RKO (cell line): Measurements from ENCODE around the gene TYW1.
"Not testable (repeated sequence)": the region's sequence is repeated elsewhere in the genome, so short reads cannot be mapped to it uniquely, and the experiment has no call there.

Source experiments
- DNase-seq: peaks from one replicate; pipeline ENCODE4 v3.0.0-alpha.2; 2016; ENCODE audit warnings: low spot score

The TYW1 gene

DNA sequence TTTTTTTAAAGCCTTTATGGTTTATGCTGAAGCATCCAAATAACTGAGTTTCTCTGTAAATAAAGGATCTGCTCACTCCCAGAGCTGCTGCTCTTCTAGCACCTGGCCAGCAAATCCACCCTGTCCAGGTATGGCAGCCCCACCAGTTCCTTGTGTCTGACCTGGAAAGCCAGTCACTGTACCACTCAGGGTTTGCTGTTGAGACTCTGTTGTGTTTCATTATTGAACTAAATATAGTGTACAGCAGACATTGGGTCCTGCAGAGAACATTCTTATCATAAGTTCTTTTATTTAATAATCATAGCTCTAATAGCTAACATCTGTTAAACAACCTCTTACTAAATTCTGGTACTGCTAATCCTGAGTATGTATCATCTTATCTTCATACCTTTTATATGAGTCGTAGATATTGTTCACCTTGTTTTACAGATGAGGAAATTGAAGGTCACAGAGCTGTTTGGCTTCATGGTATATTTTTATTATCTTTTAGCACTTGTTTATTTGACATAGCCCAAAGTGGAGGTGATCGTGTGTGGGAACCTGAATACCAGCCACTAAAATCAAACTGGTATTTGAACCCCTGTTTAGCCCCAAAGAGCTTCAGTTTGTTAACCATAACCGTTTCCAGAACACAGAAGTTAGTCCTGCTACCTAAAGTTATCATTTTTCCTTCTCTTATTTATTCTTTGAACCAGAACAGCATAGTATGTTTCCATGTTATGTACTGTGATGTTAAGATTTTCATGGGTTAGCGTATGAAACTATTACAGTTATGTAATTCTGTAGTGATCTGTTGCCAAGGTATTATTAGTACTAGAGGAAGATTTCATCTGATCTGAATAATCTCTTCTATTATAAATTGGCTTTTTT, 139.2 kb downstream of the TYW1 start:
- DNase-seq, result not testable (repeated sequence)

DNA sequence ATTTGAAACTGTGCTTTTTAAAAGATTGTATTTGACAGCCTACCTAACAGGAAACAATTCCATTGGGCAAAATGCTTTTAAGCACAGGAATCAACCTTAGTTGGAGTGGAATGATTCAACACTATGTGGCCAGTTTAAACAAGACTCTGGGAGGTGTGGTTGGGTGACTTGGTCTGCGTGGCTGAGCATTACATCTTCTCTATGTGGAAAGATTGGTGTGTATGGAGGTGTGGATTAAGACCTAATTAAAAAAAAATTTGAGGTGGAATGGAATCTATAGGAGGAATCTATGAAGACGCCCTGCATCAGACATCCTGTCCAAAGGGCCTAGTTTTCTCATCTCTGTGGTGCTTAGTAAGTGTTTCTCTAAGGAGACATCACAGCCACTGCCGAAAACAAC, 140.9 kb downstream of the TYW1 start:
- not testable (repeated sequence) for DNase-seq

DNA sequence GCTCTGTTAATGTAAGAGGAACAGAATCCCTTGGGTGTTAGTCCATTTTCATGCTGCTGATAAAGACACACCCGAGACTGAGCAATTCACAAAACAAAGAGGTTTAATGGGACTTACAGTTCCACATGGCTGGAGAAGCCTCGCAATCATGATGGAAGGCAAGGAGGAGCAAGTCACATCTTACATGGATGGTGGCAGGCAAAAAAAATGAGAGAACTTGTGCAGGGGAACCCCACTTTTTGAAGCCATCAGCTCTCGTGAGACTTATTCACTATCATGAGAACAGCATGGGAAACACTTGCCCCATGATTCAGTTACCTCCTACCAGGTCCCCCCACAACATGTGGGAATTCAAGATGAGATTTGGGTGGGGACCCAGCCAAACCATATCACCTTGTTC, 143.2 kb downstream of the TYW1 start:
- DNase-seq, result not testable (repeated sequence)

DNA sequence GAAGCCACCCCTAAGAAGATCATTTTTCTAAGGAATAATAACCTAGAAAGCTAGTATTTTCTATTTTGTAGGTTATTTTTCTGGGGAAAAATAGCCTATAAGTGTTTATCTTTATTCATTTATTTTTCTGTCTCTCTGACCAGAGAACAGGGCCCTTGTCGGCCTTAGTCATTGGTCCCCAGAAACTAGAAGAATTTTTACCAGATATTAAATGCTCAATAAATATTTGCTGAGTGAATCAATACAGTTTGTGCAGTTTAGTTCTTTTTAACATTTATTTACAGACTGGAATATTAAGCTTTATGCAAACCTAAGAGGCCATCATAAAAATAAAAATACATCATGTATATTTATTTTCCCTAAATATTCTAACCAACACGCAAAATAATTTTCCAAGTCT, 144.4 kb downstream of the TYW1 start:
- not testable (repeated sequence) for DNase-seq

DNA sequence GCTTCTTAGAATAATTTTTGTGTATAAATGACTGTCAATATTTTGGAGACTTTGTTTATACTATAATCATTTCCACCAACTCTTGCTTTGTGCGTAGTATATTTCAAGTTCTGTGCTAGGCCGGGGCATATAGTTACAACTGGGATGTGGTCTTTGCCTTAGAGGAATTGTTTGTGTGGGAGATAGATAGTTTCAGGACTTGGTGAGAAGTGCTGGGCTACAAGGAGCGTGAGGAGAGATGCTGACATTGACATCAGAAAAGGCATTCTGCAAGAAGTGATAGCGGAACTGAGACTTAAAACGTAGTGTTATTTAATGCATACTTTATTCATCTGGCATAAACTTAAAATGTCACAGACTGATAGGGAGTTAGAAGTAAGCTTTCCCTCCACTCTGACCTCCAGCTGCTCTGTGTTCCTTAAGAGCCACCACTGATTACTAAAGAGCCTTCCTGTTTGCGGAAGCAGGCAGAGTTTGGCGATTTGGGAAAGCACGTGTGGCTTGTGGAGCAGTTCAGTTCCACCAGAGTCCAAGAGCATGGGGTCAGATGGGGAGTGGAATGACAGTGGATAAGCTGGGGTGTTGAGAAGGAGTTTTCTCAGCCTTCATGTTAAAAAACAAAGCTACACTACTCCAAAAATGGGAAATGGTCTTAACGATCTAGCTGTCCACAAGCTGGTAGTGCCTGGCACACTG, 146.6 kb downstream of the TYW1 start:
- not testable (repeated sequence) for DNase-seq

DNA sequence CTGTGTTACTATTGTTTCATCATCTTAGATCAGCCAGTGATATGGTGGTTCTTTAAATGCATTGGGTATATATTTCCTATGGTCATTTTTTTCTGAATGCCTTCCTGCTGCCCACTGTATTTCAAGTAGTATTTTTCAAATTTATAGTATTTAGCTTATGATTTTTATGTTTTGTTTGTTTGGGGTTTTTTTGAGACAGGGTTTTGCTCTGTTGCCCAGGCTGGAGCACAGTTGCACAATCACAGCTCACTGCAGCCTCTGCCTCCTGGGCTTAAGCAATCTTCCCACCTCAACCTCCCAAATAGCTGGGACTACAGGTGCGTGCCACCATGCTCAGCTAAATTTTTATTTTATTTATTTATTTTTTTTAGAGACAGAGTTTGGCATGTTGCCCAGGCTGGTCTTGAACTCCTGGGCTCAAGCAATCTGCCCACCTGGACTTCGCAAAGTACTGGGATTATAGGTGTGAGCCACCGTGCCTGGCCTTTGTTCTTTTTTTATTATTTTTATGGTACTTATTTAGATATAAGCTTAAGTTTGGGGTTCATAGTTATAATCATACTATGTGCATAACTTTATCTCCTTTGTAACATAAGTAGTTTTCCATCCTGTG, 149.1 kb downstream of the TYW1 start:
- not testable (repeated sequence) for DNase-seq

DNA sequence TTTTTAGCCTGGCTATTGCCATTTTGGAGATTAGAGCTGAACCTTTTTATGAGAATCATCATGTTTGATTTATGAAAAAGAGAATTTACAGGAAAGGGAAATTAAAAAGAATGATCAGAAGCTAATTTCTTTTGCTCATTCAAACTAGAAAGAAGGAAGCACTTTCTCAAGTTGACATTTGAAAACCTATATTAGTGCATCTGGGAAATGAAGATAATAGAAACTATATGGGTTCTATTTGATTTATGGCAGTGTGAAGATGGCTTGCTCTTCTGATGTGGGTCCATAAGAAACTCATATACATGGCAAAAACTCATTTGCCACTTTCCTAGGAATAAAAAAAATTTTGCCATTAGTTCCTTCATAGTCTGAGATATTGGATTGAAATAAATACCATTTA, 152.5 kb downstream of the TYW1 start:
- not testable (repeated sequence) for DNase-seq

DNA sequence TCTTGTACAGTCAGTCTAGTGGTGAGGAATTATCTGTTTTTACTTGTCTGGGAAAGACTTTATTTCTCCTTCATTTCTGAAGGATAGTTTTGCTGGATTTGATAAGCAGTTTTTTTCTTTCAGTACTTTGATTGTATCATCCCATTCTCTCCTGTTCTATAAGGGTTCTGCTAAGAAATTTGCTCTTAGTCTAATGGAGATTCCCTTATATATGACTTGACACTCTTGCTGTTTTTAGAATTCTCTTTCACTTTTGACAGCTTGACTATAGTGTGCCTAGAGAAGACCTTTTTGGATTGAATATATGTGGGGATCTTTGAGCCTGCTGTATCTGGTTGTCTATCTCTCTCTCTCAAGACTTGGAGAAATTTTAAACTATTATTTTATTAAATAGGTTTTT, 157.7 kb downstream of the TYW1 start:
- not testable (repeated sequence) for DNase-seq

DNA sequence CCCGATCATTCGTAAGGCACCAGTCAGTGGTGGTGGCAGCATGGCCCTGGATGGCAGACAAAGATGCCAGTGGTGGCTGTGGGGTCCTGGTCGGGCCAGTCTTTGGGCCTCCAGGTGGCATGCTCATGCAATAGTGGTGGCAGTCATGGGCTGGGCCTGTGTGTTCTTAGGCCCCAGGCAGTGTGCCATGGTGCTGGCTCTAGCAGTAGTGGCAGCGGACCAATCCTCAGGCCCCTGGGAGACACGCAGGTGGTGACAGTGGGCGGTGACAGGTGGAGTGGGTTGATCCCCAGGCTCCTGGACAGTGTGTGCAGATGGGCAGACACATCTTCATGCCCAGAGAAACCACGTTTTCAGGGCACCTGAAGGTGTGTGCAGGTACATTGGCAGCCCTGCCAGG, 159.4 kb downstream of the TYW1 start:
- not testable (repeated sequence) for DNase-seq

DNA sequence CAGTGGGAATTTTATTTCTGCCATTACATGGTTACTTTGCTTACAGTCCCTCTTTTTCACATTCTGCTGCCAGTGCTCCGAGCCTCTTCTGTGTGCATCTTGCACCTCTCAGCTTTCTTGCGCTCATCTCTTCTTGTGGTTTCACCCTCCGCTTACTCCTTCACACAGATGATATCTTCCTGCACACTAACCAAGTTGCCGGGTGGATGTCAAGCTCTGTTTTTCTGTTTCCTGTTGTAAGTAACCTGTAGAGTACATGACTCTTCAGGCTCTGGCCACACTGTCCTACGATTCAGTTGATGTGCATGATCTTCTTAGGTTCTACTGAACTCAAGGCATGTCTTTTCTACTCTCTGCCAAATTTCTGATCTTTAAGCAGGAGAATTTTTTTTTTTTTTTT, 166.7 kb downstream of the TYW1 start:
- not testable (repeated sequence) for DNase-seq

DNA sequence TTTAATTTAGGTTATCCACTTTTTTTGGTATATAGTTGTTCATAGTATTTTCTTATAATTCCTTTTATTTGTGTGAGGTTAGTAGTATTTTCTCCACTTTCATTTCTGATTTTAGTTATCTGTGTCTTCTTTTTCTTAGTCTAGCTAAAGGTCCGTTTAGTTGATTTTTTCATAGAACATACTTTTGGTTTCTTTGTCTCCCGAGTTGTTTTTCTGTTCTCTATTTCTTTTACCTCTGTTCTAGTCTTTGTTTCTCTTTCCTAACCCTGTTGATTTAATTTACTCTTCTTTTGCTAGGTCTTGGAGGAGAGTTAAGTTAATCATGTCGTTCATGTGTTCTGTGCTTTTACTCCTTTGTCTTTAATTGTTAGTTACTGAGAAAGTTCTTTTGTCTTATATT, 174.5 kb downstream of the TYW1 start:
- DNase-seq, result not testable (repeated sequence)

DNA sequence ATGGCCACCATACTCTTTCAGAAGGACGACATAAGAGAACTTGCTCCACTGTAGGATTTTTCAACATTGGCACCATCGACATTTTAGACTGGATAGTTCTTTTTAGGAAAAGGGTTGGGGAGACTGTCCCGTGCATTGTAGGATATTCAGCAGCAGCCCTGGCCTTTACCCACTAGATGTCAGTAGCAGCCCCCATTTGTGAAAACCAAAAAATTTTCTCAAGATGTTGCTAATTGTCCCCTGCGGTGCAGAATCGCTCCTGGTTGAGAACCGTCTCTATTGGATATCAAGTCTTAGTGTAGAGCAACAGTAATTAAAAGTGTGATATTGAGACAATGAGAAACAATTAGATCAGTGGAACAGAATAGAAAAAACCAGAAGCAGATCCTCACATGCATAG, 180.1 kb downstream of the TYW1 start:
- not testable (repeated sequence) for DNase-seq

DNA sequence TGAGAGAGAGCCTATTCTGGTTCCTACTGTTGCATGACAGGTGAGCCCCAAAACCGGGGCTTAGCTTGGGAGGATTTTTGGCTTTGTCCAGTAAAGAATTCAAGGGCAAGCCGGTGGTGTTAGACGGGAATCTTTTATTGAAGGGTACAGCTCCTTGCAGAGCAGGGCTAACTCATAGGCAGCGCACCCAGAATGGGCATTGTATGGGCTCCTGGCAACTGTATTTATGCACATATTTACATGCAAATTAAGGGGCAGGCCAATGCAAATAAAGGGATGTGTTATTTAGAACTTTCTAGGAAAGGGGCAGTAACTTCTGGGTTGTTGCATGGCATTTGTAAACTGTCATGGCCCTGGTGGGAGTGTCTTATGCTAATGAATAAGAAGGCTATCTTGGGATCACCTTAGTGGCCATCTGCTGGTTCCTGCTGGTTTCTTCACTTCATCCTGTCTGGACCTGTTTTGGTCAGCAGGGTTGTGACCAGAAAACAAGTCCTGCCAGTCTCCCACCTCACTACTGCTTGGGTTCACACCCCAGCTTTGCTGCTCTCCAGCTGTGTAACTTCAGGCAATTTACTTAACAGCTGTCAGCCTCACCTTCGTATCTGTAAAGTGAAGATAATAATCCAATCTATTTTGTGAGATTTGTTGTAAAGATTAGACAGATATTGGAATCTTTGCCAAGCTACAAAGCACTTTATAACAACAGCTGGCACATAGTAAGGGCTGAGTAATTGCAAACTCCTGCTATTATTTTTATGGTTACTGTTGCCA, 182.5 kb downstream of the TYW1 start:
- DNase-seq, result not testable (repeated sequence)

DNA sequence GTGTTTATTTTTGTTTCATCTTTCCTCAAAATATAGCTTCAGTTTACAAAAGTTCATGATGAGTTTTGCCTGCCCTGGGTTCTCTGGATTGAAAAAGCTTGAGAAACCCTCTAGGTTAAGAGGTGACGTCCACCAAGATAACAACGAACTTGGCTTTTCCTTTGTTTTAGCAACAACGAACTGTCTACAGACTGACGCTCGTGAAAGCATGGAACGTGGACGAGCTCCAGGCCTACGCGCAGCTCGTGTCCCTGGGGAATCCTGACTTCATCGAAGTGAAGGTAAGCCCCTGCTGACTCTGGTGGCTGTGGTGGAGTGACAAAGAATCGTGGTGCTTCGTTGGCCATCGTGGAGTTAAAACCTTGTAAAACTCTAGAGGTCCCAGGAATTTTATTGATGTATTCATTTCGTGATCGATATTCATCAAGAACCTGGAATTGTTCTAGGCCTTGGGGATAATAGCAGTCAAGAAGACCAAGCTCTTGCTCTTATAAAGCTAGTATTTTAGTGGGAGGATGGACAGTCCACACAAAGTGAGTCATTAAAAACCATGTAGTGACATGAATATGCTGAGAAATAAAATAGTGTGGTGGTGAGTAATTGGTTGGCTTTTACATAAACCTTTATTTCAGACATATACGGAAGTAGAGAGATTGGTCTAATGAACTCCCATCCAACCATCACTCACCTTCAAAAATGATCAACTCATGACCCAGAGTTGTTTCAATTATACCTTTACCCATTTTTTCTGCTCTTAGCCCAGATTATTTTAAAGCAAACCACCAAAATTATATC, 186.5 kb downstream of the TYW1 start:
- not testable (repeated sequence) for DNase-seq

DNA sequence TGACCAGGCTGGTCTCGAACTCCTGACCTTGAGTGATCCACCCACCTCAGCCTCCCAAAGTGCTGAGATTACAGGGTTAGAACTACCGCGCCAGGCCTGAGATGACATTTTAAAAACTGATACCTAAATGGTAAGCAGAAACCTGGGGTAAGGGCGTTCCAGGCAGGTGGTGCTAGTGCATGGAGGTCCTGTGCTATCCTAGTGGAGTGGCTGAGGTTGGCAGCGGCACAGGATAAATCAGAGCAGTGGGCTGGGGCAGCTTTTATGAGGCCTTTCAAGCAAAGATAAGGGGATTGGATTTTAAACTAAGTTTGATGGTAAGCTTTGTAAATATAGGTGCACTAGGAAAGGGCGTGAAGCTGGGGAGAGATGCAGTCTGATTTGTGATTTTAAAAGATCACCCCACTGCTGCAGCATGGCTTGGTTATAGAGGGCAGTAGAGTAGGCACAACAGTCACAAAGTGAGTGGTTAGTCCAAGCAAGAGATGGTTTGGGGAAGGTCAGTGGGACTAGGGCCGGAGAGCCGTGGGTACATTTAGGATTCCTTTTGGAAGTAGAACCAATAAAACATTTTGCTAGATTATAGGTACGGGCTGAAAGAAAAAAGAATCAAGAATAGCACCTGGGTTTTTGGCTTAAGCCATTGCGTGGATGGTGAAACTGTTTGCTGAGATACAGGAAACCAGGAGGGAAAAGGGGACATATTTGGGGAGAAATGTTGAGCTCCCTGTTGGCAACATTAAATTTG, 188.5 kb downstream of the TYW1 start:
- not testable (repeated sequence) for DNase-seq

DNA sequence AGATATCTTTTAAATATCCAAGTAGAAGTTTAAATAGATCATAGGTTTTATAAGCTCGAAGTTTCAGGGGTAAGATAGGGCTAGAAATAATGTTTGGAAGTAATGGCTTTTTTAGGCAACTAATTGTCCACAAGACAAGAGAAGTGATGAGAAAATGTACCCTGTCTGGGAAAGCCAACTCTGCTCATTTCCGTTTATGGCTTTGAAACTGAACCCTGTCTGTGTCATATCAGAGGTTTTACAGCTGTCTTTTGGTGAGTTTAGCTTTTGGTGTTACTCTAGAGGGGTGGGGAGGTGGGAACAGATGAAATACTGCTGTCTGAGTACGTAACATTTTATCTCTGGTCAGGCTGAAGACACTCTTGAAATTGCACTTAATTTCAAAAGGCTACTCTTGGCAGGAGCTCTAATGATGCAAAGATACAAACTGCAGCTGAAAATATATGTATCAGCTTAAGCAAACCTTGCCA, 189.1 kb downstream of the TYW1 start:
- DNase-seq, result not testable (repeated sequence)

DNA sequence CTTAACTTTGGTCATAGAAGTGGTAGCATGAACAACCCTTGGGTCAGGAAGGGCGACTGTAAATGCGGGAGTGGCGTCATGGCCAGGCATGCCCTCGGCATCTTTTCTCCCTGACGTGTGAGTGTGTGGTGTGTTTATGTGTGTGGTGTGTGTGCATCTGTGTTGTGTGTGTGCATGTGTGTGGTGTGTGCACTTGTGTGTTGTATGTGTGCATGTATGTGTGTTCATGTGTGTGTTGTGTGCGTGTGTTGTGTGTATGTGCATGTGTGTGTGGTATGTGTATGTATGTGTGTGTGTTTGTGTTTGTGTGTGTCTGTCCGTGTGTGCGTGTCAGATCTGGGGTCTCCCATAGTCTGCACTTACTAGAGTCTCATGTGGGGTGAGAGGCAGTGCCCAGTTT, 192.5 kb downstream of the TYW1 start:
- DNase-seq, result not testable (repeated sequence)

DNA sequence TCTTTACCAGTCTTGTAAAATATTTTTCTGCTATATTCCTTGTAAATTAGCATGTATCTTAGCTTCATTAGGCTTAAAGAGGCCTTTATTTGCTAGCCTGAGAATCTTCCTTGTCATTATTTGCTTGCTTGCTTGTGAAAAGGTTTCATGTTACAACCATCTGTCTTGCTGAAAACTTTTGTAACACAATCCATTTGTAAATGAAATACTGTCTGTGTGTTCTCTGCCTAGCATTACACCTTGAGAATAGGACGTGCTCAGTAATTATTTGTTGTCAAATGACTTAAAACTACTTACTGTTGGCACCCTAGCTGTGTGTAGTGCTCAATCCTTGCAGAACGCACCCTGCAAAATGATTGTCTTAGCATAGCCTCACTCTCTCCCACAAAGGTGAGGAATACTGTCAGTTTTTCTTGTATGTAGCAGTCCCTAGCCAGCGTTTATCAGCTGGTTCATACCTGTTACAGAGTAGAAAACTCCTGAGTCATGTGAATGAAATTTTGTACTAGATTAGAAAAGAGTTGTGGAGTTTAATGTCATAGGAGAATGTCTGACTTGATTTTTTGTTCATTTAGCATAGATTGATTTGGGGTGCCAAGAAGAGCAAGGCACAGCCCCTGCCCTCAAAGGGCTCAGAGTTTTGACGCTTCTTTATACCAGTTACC, 193.3 kb downstream of the TYW1 start:
- not testable (repeated sequence) for DNase-seq

DNA sequence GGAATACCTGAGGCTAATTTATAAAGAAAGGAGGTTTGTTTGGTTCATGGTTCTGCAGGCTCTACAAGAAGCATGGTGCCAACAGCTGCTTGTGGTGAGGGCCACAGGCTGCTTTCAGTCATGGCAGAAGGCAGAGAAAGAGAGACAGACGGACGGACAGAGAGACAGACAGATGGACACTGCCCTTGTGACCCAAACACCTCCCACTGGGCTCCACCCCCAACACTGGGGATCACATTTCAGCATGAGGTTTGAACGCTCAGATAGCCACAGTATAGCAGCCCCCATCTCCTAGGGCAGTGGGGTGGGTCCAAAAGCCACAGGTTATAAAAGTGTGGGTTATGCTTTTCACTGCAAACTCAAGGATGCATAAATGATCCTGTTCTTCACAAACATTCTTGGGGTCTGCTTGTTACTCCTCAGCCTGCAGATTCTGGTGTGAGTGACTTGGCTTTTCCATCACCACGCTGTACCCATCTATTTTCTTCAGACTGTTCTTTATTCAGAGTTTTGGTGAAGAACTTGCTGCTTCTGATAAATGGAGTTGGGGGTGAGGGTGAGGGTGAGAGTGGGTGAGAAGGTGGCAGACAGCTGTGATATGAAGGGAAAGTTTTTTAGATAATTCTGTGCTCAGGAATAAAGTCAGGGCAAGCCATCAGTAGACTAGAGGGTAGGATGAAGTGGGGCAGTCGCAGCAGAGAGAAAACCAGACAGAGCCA, 194.5 kb downstream of the TYW1 start:
- DNase-seq, result not testable (repeated sequence)
